ENCODE data around the gene YWHAE.
"Not testable (repeated sequence)": the region's sequence is repeated elsewhere in the genome, so short reads cannot be mapped to it uniquely, and the experiment has no call there.

YWHAE gene

GRCh38 chr17:1412185-1413110 is 12.4 kb upstream of the YWHAE start:
- DNase-seq: peak; percentile 4

GRCh38 chr17:1402262-1402586 is 2.2 kb upstream of the YWHAE start:
- DNase-seq: no peak

GRCh38 chr17:1398931-1399678 is 917 bp downstream of the YWHAE start:
- DNase-seq: peak; percentile 70

GRCh38 chr17:1398028-1398427 is 2.0 kb downstream of the YWHAE start:
- DNase-seq: no peak

- not testable (repeated sequence) for DNase-seq
Measured at GRCh38 chr17:1395876-1396665, 4.0 kb downstream of the YWHAE start.

- no peak for DNase-seq
Measured at GRCh38 chr17:1391577-1391976, 8.4 kb downstream of the YWHAE start.

GRCh38 chr17:1390432-1391367 is 9.3 kb downstream of the YWHAE start:
- no peak for DNase-seq

- not testable (repeated sequence) for DNase-seq
Measured at GRCh38 chr17:1387490-1388227, 12.4 kb downstream of the YWHAE start.

- DNase-seq: not testable (repeated sequence)
Measured at GRCh38 chr17:1386675-1387190, 13.3 kb downstream of the YWHAE start.

- DNase-seq: no peak
Measured at GRCh38 chr17:1386265-1386664, 13.8 kb downstream of the YWHAE start.

GRCh38 chr17:1385861-1386260 is 14.2 kb downstream of the YWHAE start:
- no peak for DNase-seq

- no peak for DNase-seq
Measured at GRCh38 chr17:1384905-1385435, 15.1 kb downstream of the YWHAE start.

GRCh38 chr17:1379930-1380313 is 20.1 kb downstream of the YWHAE start:
- no peak for DNase-seq

- DNase-seq: no peak
Measured at GRCh38 chr17:1379208-1379929, 20.7 kb downstream of the YWHAE start.

GRCh38 chr17:1378476-1378860 is 21.6 kb downstream of the YWHAE start:
- not testable (repeated sequence) for DNase-seq

GRCh38 chr17:1377334-1377733 is 22.7 kb downstream of the YWHAE start:
- DNase-seq: no peak

GRCh38 chr17:1376061-1376460 is 24.0 kb downstream of the YWHAE start:
- DNase-seq: no peak

- no peak for DNase-seq
Measured at GRCh38 chr17:1375615-1376014, 24.4 kb downstream of the YWHAE start.

- no peak for DNase-seq
Measured at GRCh38 chr17:1374431-1375177, 25.4 kb downstream of the YWHAE start.
